ENCODE measurements around the gene C1orf94.
A peak's percentile ranks its signal among the peaks of the same experiment; 100 is the strongest.

C1orf94 gene

GRCh38 chr1:34176830-34177603 lies at the start of gene C1orf94:
C1orf94 (plus strand) TSS chr1:34176907; CDS start chr1:34177790, 883 bp downstream.
- DNase-seq: no peak

- no peak for DNase-seq
Observed at GRCh38 chr1:34127006-34128000, 49.4 kb upstream of the C1orf94 start.

GRCh38 chr1:34128186-34128889 lies 48.4 kb upstream of the C1orf94 start:
- DNase-seq: no peak

- no peak for DNase-seq
Observed at GRCh38 chr1:34129630-34130029, 47.1 kb upstream of the C1orf94 start.

- no peak for DNase-seq
Observed at GRCh38 chr1:34130306-34130705, 46.4 kb upstream of the C1orf94 start.

GRCh38 chr1:34131396-34132160 lies 45.1 kb upstream of the C1orf94 start:
- no peak for DNase-seq

GRCh38 chr1:34132161-34132420 lies 44.6 kb upstream of the C1orf94 start:
- DNase-seq: no peak

GRCh38 chr1:34137411-34137810 lies 39.3 kb upstream of the C1orf94 start:
- DNase-seq: no peak

- no peak for DNase-seq
Observed at GRCh38 chr1:34140011-34140676, 36.6 kb upstream of the C1orf94 start.

- DNase-seq: no peak
Observed at GRCh38 chr1:34143975-34144374, 32.7 kb upstream of the C1orf94 start.

GRCh38 chr1:34144766-34145165 lies 31.9 kb upstream of the C1orf94 start:
- no peak for DNase-seq

GRCh38 chr1:34147301-34147700 lies 29.4 kb upstream of the C1orf94 start:
- DNase-seq: no peak

GRCh38 chr1:34149501-34149900 lies 27.2 kb upstream of the C1orf94 start:
- DNase-seq: no peak

- DNase-seq: no peak
Observed at GRCh38 chr1:34153246-34153645, 23.5 kb upstream of the C1orf94 start.

GRCh38 chr1:34155860-34156259 lies 20.8 kb upstream of the C1orf94 start:
- DNase-seq: no peak

GRCh38 chr1:34156739-34157138 lies 20.0 kb upstream of the C1orf94 start:
- DNase-seq: no peak

GRCh38 chr1:34162852-34163766 lies 13.6 kb upstream of the C1orf94 start:
- DNase-seq: peak; percentile 70

GRCh38 chr1:34163792-34164731 lies 12.6 kb upstream of the C1orf94 start:
- DNase-seq: no peak

- no peak for DNase-seq
Observed at GRCh38 chr1:34164771-34165391, 11.8 kb upstream of the C1orf94 start, which contains the start of gene CSMD2. CSMD2 (minus strand) TSS chr1:34165230; CDS start chr1:34165097, 133 bp downstream.
